Measurements from ENCODE around the gene U2AF2. TPM values are rescaled to one million over a fixed set of nuclear protein-coding genes. Genes with fewer than 3 reads are reported as not detected.
A peak's percentile ranks its signal among the peaks of the same experiment; 100 is the strongest.

Gene U2AF2
- total and polyA plus RNA-seq, 2 experiments from 2014 or later: 73.1 to 233 TPM

DNA sequence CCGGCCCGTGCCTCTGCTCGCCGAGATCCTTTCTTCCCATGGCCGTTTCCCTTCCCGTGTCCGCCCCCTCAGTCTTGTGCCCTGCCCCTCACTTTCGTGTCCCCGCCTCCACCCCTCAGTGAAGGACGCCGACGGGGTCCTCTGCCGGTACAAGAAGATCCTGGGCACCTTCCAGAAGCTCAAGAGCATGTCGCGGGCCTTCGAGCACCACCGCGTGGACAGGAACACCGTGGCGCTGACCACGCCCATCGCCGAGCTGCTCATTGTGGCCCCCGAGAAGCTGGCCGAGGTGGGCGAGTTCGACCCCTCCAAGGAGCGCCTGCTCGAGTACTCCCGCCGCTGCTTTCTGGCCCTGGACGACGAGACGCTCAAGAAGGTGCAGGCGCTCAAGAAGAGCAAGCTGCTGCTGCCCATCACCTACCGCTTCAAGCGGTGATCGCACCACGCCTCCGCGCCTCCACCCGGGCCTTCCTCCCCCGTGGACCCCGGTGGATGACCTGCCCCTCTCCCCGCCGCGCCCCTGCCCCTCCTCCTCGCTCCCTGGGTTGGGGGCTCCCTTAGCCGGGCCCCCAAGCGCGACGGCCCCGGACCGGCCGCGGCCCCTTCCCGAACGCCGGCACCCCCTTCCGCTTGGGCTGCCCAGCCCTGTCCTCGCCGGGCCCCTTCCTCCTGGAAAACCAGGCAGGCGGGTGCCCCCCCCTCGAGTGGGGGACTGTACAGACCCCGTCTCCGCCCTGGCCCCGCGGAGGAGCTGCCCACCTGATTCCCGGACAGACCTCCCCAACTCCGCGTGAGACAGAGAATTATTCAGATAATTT, 2.3 kb upstream of the U2AF2 start:
- peak overlapping the region; percentile 73 for H3K4me2 ChIP-seq

DNA sequence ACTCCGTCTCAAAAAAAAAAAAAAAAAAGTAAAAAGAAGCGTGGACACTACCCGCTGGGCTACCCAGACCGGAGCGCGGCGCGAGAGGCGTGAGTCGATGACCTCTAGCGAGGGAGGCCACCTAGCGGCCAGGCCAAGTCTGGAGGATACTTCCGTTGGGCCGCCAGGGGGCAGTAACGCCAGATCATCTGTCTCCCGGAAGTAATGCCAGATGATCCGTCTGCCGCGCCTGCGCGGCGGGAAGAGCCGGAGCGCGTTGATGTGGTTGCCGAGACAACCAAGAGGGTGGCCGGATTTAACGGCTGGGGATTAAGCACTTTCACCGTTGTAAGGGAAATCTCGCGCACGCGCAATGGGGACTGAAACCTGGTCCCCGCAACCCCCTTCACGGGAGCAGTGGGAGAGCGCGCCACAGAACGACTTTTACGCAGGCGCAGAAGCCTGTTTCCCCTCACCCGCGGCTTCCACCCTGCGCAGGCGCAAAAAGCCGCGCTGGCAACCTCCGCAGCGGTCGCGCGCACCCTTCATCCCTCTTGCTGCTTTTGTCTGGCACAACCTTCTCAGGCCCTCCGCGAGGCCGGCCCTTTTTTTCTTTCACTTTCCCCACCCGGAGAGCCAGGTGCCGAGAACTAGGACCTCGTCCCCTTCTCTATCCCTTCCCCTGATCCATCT, 1.0 kb upstream of the U2AF2 start:
- Mint-ChIP-seq H3K36me3 (ENCODE audit: low read depth) (peaks cover 31% of the 10 kb centered on the region), H3K4me3 (peak overlapping the region; percentile 92), H3K9me3 (no peaks in the 10 kb centered on the region; the same call in 2 of the 3 replicates), H3K27ac (peak overlapping the region; percentile 99), H3K27me3 (ENCODE audit: insufficient read depth, low read depth, poor library complexity) (peaks cover 34% of the 10 kb centered on the region), H3K4me1 (peaks cover 44% of the 10 kb centered on the region)
- peaks cover 27% of the 10 kb centered on the region for H3K4me1 ChIP-seq (ENCODE audit: insufficient read depth)
- ATAC-seq (peak; percentile 38), DNase-seq (ENCODE audit: low spot score) (peak; percentile 97)
- peaks cover 27% of the 10 kb centered on the region for H4K20me1 ChIP-seq (replicated peaks; ENCODE audit: insufficient read depth)
- H3K27me3 ChIP-seq (ENCODE audit: insufficient read depth): no peaks in the 10 kb centered on the region
- H2AFZ ChIP-seq: no peak overlapping the region; the same call in 1 of the 2 replicates
- H3K9me2 ChIP-seq (ENCODE audit: insufficient read depth): no peaks in the 10 kb centered on the region
- peak overlapping the region; percentile 73 for H3K4me2 ChIP-seq
- H3F3A ChIP-seq (replicated peaks; ENCODE audit: low read depth): peaks cover 17% of the 10 kb centered on the region
- H3K36me3 ChIP-seq (ENCODE audit: insufficient read depth): no peaks in the 10 kb centered on the region
- H3K79me2 ChIP-seq (replicated peaks; ENCODE audit: insufficient read depth): peaks cover 35% of the 10 kb centered on the region
- peak overlapping the region; percentile 100 for H3K4me3 ChIP-seq
- H3K27ac ChIP-seq (ENCODE audit: low read depth): peak overlapping the region; percentile 56
- TF ChIP-seq POLR2AphosphoS5 (IDR thresholded peaks at IDR 0.05; ENCODE audit: low read depth) (peak; percentile 53), REST (IDR thresholded peaks at IDR 0.05; ENCODE audit: unreplicated experiment) (no peak), CREB1 (CRISPR knock-in tag; IDR thresholded peaks at IDR 0.05; ENCODE audit: low read depth) (peak; percentile 54)

More for the DNA sequence above, 2.3 kb upstream of the U2AF2 start:
- ATAC-seq (peak; percentile 5), DNase-seq (ENCODE audit: low spot score) (peak; percentile 82)
- Histone ChIP-seq H3K4me1 (ENCODE audit: insufficient read depth) (peaks cover 17% of the 10 kb centered on the region), H3F3A (replicated peaks; ENCODE audit: low read depth) (peaks cover 13% of the 10 kb centered on the region), H3K27me3 (ENCODE audit: insufficient read depth) (no peaks in the 10 kb centered on the region), H2AFZ (peak overlapping the region; percentile 47), H3K79me2 (replicated peaks; ENCODE audit: insufficient read depth) (peaks cover 22% of the 10 kb centered on the region), H3K4me3 (peak overlapping the region; percentile 100), H3K27ac (ENCODE audit: low read depth) (no peak overlapping the region), H3K9me2 (ENCODE audit: insufficient read depth) (no peaks in the 10 kb centered on the region), H4K20me1 (replicated peaks; ENCODE audit: insufficient read depth) (peaks cover 16% of the 10 kb centered on the region), H3K36me3 (ENCODE audit: insufficient read depth) (no peaks in the 10 kb centered on the region)
- Mint-ChIP-seq H3K27me3 (ENCODE audit: insufficient read depth, low read depth, poor library complexity) (peaks cover 37% of the 10 kb centered on the region), H3K27ac (peak overlapping the region; percentile 43), H3K4me3 (peak overlapping the region; percentile 92), H3K9me3 (no peaks in the 10 kb centered on the region; the same call in 2 of the 3 replicates), H3K4me1 (peaks cover 35% of the 10 kb centered on the region), H3K36me3 (ENCODE audit: low read depth) (peaks cover 25% of the 10 kb centered on the region)
- TF ChIP-seq CTCF (conservative IDR thresholded peaks at IDR 0.05; ENCODE audit: low read depth in 2 of 2) (peak in 1 of 2 experiments; percentile 33; a peak in 2 of 4 replicates), CREB1 (CRISPR knock-in tag; IDR thresholded peaks at IDR 0.05; ENCODE audit: low read depth) (no peak), POLR2AphosphoS5 (IDR thresholded peaks at IDR 0.05; ENCODE audit: low read depth) (peak; percentile 82)

Data from GM23338 (cell line).